ENCODE measurements around the gene ZBTB38. TPM values are rescaled to one million over a fixed set of nuclear protein-coding genes. Genes with fewer than 3 reads are reported as not detected.

The ZBTB38 gene
- total RNA-seq = 10 to 100 TPM; 89.8 to 90.6 TPM

GRCh38 chr3:141368062-141368924 is at the start of gene ZBTB38:
ZBTB38 (plus strand) TSS chr3:141368504; CDS start chr3:141442389, 73,885 bp downstream.

Other genes with a start within 250 kb of the ZBTB38 start
- 1 to 10 TPM; 4.7 to 5.5 TPM for gene PXYLP1, start 136.7 kb upstream of the ZBTB38 start, total RNA-seq
- 10 to 100 TPM; 14.7 to 18.2 TPM for gene RASA2, start 118.5 kb downstream of the ZBTB38 start, total RNA-seq